Measurements from ENCODE around the gene WDR37.

The WDR37 gene

GRCh38 chr10:1130995-1131790 lies 75.0 kb downstream of the WDR37 start:
- DNase-seq, result no peak

- DNase-seq, result no peak
These were observed 76.4 kb downstream of the WDR37 start for GRCh38 chr10:1132584-1132983.

- no peak for DNase-seq
These were observed 77.4 kb downstream of the WDR37 start for GRCh38 chr10:1133495-1134045.

- DNase-seq, result no peak
These were observed 78.0 kb downstream of the WDR37 start for GRCh38 chr10:1134156-1134555.

GRCh38 chr10:1136268-1136667 lies 80.1 kb downstream of the WDR37 start:
- DNase-seq, result no peak

GRCh38 chr10:1137499-1138163 lies 81.4 kb downstream of the WDR37 start:
- DNase-seq, result no peak

- DNase-seq, result no peak
These were observed 82.3 kb downstream of the WDR37 start for GRCh38 chr10:1138529-1138928.

- DNase-seq, result no peak
These were observed 85.1 kb downstream of the WDR37 start for GRCh38 chr10:1141261-1141660.

GRCh38 chr10:1141701-1142100 lies 85.5 kb downstream of the WDR37 start:
- no peak for DNase-seq

- no peak for DNase-seq
These were observed 86.4 kb downstream of the WDR37 start for GRCh38 chr10:1142596-1142995.

- no peak for DNase-seq
These were observed 91.6 kb downstream of the WDR37 start for GRCh38 chr10:1147810-1148209.

- DNase-seq, result no peak
These were observed 92.8 kb downstream of the WDR37 start for GRCh38 chr10:1148855-1149605.

- no peak for DNase-seq
These were observed 93.8 kb downstream of the WDR37 start for GRCh38 chr10:1149793-1150637.

GRCh38 chr10:1150638-1150955 lies 94.4 kb downstream of the WDR37 start:
- no peak for DNase-seq

- no peak for DNase-seq
These were observed 95.2 kb downstream of the WDR37 start for GRCh38 chr10:1151076-1152033.

GRCh38 chr10:1152386-1153250 lies 96.4 kb downstream of the WDR37 start:
- no peak for DNase-seq

GRCh38 chr10:1153251-1153763 lies 97.1 kb downstream of the WDR37 start:
- DNase-seq, result no peak

GRCh38 chr10:1153805-1154351 lies 97.7 kb downstream of the WDR37 start:
- no peak for DNase-seq

GRCh38 chr10:1154531-1155295 lies 98.5 kb downstream of the WDR37 start:
- DNase-seq, result no peak
